Sigmoid colon (tissue), 4 donors: ENCODE results near the gene HTRA3.

Experiments used
- EP300 ChIP-seq, 4 donors: sonication (generic); formaldehyde crosslinking; IDR thresholded peaks; one replicate each; pipeline ENCODE4 v1.6.1; 2017; ENCODE audit warnings: antibody characterized with exemption in 4 of 4
- POLR2A ChIP-seq, 2 donors: fragments of 450-650 bp; IDR thresholded peaks; one replicate each; pipeline ENCODE4 v1.6.1; 2016; ENCODE audit warnings: antibody characterized with exemption in 2 of 2, mild to moderate bottlenecking in 2 of 2, moderate library complexity in 2 of 2
- TF ChIP-seq, protein P1 (sequence below), 4 experiments: fragments of 450-650 bp in 3 of 4; fragments of 200-600 bp in 1 of 4; IDR thresholded peaks; one replicate each; pipeline ENCODE4 v1.5.1; 2016 to 2019; ENCODE audit warnings: antibody characterized with exemption in 4 of 4, mild to moderate bottlenecking in 3 of 4, moderate library complexity in 2 of 4

DNA sequence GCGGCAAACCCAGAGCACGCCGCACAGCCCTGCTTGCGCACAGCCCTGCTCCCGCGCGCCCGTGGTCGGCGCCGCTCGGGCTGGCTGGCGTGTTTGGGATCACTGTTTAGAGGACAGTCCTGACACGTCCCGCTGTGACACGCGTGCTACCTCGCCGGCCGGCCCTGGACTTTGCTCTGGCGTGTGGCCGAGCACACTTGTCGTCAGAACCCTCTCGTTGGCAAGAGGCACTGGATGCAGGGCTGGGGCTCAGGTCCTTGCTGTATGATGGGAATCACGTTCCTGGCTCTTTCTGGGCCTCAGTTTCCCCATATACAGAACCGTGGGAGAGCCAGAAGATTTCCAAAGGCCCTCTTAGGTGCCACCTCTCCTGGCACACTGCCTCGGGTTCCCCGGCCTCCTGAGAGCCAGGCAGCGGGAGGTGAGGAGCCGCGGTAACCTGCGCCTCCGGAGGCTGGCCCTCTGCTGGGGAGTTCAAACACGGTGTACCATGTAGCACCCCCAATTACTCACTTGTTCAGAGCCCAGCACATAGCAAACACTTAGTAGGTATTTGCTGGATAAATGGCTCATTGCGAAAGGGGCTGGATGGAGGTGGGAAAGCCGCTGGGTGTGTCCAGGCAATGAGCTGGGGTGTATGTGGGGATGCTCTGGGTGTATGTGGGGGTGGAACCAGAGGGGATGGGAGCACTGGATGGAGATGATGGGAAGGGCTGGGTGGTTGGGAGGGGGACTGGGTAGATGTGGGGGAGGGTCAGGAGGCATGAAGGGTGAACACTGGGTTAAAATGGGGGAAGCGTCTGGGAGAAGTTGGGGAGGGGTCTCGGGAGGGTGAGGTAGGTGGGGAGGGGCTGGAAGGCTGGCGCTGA, 76.6 kb downstream of the HTRA3 start:
- TF ChIP-seq EP300 (IDR thresholded peaks at IDR 0.05): no peak
- TF ChIP-seq, protein P1, sequence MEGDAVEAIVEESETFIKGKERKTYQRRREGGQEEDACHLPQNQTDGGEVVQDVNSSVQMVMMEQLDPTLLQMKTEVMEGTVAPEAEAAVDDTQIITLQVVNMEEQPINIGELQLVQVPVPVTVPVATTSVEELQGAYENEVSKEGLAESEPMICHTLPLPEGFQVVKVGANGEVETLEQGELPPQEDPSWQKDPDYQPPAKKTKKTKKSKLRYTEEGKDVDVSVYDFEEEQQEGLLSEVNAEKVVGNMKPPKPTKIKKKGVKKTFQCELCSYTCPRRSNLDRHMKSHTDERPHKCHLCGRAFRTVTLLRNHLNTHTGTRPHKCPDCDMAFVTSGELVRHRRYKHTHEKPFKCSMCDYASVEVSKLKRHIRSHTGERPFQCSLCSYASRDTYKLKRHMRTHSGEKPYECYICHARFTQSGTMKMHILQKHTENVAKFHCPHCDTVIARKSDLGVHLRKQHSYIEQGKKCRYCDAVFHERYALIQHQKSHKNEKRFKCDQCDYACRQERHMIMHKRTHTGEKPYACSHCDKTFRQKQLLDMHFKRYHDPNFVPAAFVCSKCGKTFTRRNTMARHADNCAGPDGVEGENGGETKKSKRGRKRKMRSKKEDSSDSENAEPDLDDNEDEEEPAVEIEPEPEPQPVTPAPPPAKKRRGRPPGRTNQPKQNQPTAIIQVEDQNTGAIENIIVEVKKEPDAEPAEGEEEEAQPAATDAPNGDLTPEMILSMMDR (IDR thresholded peaks at IDR 0.05): no peak
- TF ChIP-seq POLR2A (IDR thresholded peaks at IDR 0.05): no peak
